Nephron (organoid): ENCODE data around the gene CDK11B.
A peak's percentile ranks its signal among the peaks of the same experiment; 100 is the strongest.
"Not testable (repeated sequence)": the region's sequence is repeated elsewhere in the genome, so short reads cannot be mapped to it uniquely, and the experiment has no call there.

Experiments
- H3K27ac Mint-ChIP-seq, 3 experiments: 2 replicates each; pipeline ENCODE4 v1.8.0; 2020; ENCODE audit warnings: mixed read lengths in 3 of 3, mild to moderate bottlenecking in 2 of 3, moderate library complexity in 1 of 3
- H3K27me3 Mint-ChIP-seq: 2 replicates; pipeline ENCODE4 v1.8.0; 2021; ENCODE audit warnings: low read depth, mild to moderate bottlenecking, moderate library complexity, mixed read lengths
- H3K36me3 Mint-ChIP-seq: 2 replicates; pipeline ENCODE4 v1.8.0; 2020; ENCODE audit warnings: low read depth, mixed read lengths
- H3K4me1 Mint-ChIP-seq: 2 replicates; pipeline ENCODE4 v1.8.0; 2020; ENCODE audit warnings: mixed read lengths
- H3K4me3 Mint-ChIP-seq, 3 experiments: 2 replicates each; pipeline ENCODE4 v1.8.0; 2020; ENCODE audit warnings: mild to moderate bottlenecking in 3 of 3, mixed read lengths in 3 of 3, moderate library complexity in 2 of 3
- H3K9me3 Mint-ChIP-seq: 2 replicates; pipeline ENCODE4 v1.8.0; 2020; ENCODE audit warnings: mixed read lengths
- CTCF ChIP-seq, 3 experiments: fragments of 200-600 bp; sonication (generic); IDR thresholded peaks; one replicate each; pipeline ENCODE4 v1.5.0; 2021; ENCODE audit warnings: antibody characterized with exemption in 3 of 3; ENCODE audit not compliant: unreplicated experiment in 3 of 3

The CDK11B gene

GRCh38 chr1:1683104-1683905 lies 24.5 kb upstream of the CDK11B start:
- Mint-ChIP-seq H3K9me3 (no peaks in the 10 kb centered on the region), H3K27me3 (no peaks in the 10 kb centered on the region), H3K4me1 (peaks cover 5% of the 10 kb centered on the region), H3K27ac (peak overlapping the region in 1 of 3 experiments; percentile 22), H3K4me3 (no peak overlapping the region), H3K36me3 (peaks cover 17% of the 10 kb centered on the region)
- TF ChIP-seq CTCF (IDR thresholded peaks at IDR 0.05; ENCODE audit: unreplicated experiment in 3 of 3): no peak

GRCh38 chr1:1680912-1681273 lies 22.1 kb upstream of the CDK11B start:
- H3K4me3 Mint-ChIP-seq: no peak overlapping the region
- H3K4me1 Mint-ChIP-seq: no peaks in the 10 kb centered on the region
- peaks cover 17% of the 10 kb centered on the region for H3K36me3 Mint-ChIP-seq
- TF ChIP-seq CTCF (IDR thresholded peaks at IDR 0.05; ENCODE audit: unreplicated experiment in 3 of 3): no peak
- H3K27ac Mint-ChIP-seq: no peak overlapping the region
- no peaks in the 10 kb centered on the region for H3K9me3 Mint-ChIP-seq
- H3K27me3 Mint-ChIP-seq: no peaks in the 10 kb centered on the region

- Mint-ChIP-seq H3K27me3 (no peaks in the 10 kb centered on the region), H3K9me3 (no peaks in the 10 kb centered on the region), H3K4me1 (no peaks in the 10 kb centered on the region), H3K36me3 (peaks cover 15% of the 10 kb centered on the region), H3K27ac (no peak overlapping the region), H3K4me3 (no peak overlapping the region)
- no peak for TF ChIP-seq CTCF (IDR thresholded peaks at IDR 0.05; ENCODE audit: unreplicated experiment in 3 of 3)
Measured at GRCh38 chr1:1680031-1680911, 21.5 kb upstream of the CDK11B start.

GRCh38 chr1:1678581-1679380 lies 20.0 kb upstream of the CDK11B start:
- Mint-ChIP-seq H3K27ac (peak overlapping the region in 2 of 3 experiments; percentile 26 to 91), H3K4me1 (no peaks in the 10 kb centered on the region), H3K27me3 (no peaks in the 10 kb centered on the region), H3K4me3 (peak overlapping the region in 1 of 3 experiments; percentile 25), H3K36me3 (peaks cover 10% of the 10 kb centered on the region), H3K9me3 (no peaks in the 10 kb centered on the region)
- peak in 2 of 3 experiments; percentile 13 to 35 for TF ChIP-seq CTCF (IDR thresholded peaks at IDR 0.05; ENCODE audit: unreplicated experiment in 3 of 3)

GRCh38 chr1:1677718-1678580 lies 19.1 kb upstream of the CDK11B start:
- H3K27ac Mint-ChIP-seq: peak overlapping the region in 2 of 3 experiments; percentile 22 to 91
- no peaks in the 10 kb centered on the region for H3K27me3 Mint-ChIP-seq
- no peak for TF ChIP-seq CTCF (IDR thresholded peaks at IDR 0.05; ENCODE audit: unreplicated experiment in 3 of 3)
- H3K4me1 Mint-ChIP-seq: no peaks in the 10 kb centered on the region
- peaks cover 13% of the 10 kb centered on the region for H3K36me3 Mint-ChIP-seq
- peak overlapping the region in 1 of 3 experiments; percentile 25 for H3K4me3 Mint-ChIP-seq
- no peaks in the 10 kb centered on the region for H3K9me3 Mint-ChIP-seq

- H3K9me3 Mint-ChIP-seq, H3K4me1 Mint-ChIP-seq, H3K4me3 Mint-ChIP-seq, H3K27me3 Mint-ChIP-seq, H3K27ac Mint-ChIP-seq: not testable (repeated sequence)
- peaks cover 17% of the 10 kb centered on the region for H3K36me3 Mint-ChIP-seq
Measured at GRCh38 chr1:1676087-1676486, 17.3 kb upstream of the CDK11B start.

- not testable (repeated sequence) for H3K27me3 Mint-ChIP-seq, H3K4me3 Mint-ChIP-seq, H3K27ac Mint-ChIP-seq, H3K9me3 Mint-ChIP-seq, H3K4me1 Mint-ChIP-seq
- peaks cover 20% of the 10 kb centered on the region for H3K36me3 Mint-ChIP-seq
Measured at GRCh38 chr1:1675218-1675617, 16.4 kb upstream of the CDK11B start.

GRCh38 chr1:1674806-1675205 lies 16.0 kb upstream of the CDK11B start:
- H3K36me3 Mint-ChIP-seq: peaks cover 24% of the 10 kb centered on the region
- not testable (repeated sequence) for H3K4me3 Mint-ChIP-seq, H3K27ac Mint-ChIP-seq, H3K4me1 Mint-ChIP-seq, H3K27me3 Mint-ChIP-seq, H3K9me3 Mint-ChIP-seq
